ENCODE measurements around the gene FOXL2NB. TPM values are rescaled to one million over a fixed set of nuclear protein-coding genes. Genes with fewer than 3 reads are reported as not detected.
A peak's percentile ranks its signal among the peaks of the same experiment; 100 is the strongest.

FOXL2NB gene
- not detected for total RNA-seq

DNA sequence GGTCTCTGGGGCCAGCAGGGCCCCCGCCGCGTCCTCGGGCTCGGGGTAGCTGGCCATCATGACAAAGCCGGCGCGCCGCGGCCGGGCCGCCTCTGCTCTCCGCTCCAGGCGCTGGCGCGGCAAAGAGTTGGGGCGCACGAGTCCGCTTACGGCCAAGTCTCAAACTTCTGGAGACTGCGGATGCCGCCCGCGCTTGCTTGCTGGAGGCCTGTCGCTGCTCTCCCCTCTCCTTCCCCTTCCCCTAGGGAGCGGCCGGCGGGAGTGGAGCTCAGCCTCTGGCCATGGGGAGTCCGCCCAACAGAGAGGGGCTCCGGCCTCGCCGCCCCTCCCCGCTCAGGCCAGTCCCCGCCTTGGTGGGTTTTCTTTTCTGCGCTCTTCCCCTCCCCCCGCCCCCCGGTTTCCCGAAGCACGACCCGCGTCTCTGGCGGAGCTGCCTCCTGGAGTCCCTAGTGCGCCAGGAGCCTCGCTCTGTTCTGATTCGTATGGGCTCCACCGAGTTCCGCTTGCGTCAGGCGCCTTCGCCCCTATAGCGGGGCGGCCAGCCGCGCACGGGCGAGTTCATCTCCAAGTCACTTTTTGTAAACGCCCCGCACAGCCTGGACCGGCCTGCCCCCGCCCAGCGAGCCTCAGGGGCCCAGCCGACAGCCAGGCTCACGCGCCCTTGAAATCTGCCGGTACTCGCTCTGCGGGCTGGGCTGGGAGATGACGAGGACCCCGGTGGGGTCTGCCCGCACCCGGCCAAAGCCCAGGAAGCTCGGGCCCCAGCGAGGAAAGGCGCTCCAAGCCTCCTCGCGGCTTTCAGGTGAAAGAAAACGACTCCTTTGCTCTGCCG lies at the start of gene FOXL2NB, which contains the start of gene FOXL2:
TSS of gene FOXL2NB (plus strand) at position 555 of the 832 bp plus-strand sequence. CDS start at position 703, 148 bp downstream.
TSS of gene FOXL2 (minus strand) at position 475 of the 832 bp plus-strand sequence. CDS start at position 60, 415 bp downstream.
- intact Hi-C loops (cut with DNase I; ENCODE audit: low total_unique reads): no loop called here
- H3K4me3 ChIP-seq (ENCODE audit: low read depth, poor library complexity, severe bottlenecking): peak within 1 kb of the TSS; percentile 17
- TF ChIP-seq, protein P1, sequence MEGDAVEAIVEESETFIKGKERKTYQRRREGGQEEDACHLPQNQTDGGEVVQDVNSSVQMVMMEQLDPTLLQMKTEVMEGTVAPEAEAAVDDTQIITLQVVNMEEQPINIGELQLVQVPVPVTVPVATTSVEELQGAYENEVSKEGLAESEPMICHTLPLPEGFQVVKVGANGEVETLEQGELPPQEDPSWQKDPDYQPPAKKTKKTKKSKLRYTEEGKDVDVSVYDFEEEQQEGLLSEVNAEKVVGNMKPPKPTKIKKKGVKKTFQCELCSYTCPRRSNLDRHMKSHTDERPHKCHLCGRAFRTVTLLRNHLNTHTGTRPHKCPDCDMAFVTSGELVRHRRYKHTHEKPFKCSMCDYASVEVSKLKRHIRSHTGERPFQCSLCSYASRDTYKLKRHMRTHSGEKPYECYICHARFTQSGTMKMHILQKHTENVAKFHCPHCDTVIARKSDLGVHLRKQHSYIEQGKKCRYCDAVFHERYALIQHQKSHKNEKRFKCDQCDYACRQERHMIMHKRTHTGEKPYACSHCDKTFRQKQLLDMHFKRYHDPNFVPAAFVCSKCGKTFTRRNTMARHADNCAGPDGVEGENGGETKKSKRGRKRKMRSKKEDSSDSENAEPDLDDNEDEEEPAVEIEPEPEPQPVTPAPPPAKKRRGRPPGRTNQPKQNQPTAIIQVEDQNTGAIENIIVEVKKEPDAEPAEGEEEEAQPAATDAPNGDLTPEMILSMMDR (IDR thresholded peaks at IDR 0.05): no peak
- peak in 1 of 2 donors; percentile 86 for DNase-seq (ENCODE audit: low spot score in 2 of 2)
- WGBS, 2 donors: 1 to 3% methylated on average over 31 to 55 of the region's 78 CpGs

DNA sequence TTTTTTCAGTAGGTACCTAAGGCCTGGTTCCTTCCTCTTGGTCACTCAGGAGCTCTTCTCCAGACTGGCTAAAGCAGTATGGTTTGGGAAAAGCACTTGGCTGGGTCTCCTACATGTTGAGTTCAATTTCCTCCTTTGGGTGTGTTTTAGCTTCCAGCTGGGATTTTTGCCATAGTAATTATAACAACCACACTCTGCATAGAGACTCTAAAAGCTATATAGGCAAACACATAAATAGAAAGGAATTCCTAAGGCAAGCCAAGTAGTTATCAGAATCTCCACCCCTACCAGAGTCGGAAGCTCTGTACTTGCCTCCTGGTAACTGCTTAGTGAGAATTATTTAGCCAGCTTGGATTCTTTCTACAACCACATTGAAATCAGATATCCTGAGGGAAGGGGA lies 48.7 kb upstream of the FOXL2NB start:
- intact Hi-C loops (cut with DNase I; ENCODE audit: low total_unique reads): no loop called here
- no peak overlapping the region for H3K4me3 ChIP-seq (ENCODE audit: low read depth, poor library complexity, severe bottlenecking)
- TF ChIP-seq, protein P1 (IDR thresholded peaks at IDR 0.05): no peak
- TF ChIP-seq POLR2A (IDR thresholded peaks at IDR 0.05): no peak
- 4 to 20% methylated on average over 1 of the region's 1 CpG for WGBS, 2 donors
- no peak for DNase-seq (ENCODE audit: low spot score in 2 of 2)

DNA sequence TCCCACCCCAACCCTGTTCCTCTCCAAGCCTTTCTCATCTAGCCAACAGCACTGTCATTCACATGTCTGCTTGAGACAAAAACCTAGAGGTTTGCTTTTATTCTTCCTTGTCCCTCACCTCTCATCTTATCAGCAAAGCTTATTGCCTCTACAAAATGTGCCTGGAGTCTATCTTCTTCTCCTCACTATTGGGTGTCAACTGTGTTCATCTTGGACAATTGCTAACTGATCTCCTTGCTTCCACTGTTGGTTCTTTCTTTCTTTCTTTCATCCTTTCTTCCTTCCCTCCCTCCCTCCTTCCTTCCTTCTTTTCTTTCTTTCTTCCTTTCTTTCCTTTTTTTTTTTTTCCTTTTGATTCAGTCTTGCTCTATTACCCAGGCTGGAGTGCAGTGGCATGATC lies 48.3 kb upstream of the FOXL2NB start:
- no peak overlapping the region for H3K4me3 ChIP-seq (ENCODE audit: low read depth, poor library complexity, severe bottlenecking)
- intact Hi-C loops (cut with DNase I; ENCODE audit: low total_unique reads): no loop called here
- no peak for TF ChIP-seq POLR2A (IDR thresholded peaks at IDR 0.05)
- TF ChIP-seq, protein P1 (IDR thresholded peaks at IDR 0.05): no peak
- DNase-seq (ENCODE audit: low spot score in 2 of 2): no peak

DNA sequence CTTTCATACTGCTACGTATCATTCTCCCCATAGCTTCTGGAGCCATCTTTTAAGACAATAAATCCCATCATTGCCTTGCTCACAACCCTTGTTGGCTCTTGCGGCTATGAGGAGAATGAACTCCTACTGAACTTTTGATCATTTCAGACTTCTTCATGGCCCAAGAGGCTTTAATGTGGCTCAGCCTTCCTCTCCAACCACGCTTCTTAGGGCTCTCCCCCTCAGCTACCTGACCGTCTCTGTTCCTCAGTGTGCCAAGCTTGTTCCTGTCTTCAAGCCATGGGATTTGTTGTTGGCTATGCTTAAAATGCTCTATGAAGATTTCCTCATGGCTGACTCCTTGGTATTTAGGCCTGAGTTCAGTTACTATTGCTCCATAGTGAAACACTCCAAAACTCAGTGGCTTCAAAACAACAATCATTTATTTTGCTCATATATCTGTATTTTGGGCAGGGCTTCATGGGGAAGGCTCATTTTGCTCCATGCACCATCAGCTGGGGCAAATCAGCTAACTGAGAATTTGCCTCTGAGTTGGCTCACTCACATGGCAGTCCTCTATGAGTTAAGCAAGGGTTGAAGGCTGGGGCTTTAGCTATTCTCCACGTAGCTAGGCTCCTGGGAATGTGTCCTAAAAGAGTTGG lies 47.5 kb upstream of the FOXL2NB start:
- 76 to 78% methylated on average over 5 of the region's 5 CpGs for WGBS, 2 donors
- DNase-seq (ENCODE audit: low spot score in 2 of 2): no peak
- intact Hi-C loops (cut with DNase I; ENCODE audit: low total_unique reads): no loop called here
- TF ChIP-seq, protein P1 (IDR thresholded peaks at IDR 0.05): no peak
- no peak for TF ChIP-seq POLR2A (IDR thresholded peaks at IDR 0.05)
- no peak overlapping the region for H3K4me3 ChIP-seq (ENCODE audit: low read depth, poor library complexity, severe bottlenecking)

DNA sequence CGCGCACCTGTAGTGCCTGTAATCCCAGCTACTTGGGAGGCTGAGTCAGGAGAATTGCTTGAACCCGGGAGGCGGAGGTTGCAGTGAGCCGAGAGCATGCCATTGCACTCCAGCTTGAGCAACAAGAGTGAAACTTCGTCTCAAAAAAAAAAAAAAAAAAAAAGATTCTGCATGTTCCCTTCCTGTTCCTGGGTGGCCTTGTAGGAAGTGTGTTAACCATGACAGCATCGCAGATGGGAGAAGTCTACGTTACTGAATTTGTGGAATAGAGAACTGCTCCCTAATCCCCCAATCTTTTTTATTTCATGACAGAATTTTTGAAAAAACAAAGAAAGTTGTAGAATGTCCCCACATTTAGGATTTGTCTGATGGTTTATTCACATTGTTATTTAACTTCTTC lies 45.5 kb upstream of the FOXL2NB start:
- no peak for DNase-seq (ENCODE audit: low spot score in 2 of 2)
- intact Hi-C loops (cut with DNase I; ENCODE audit: low total_unique reads): no loop called here
- no peak for TF ChIP-seq POLR2A (IDR thresholded peaks at IDR 0.05)
- TF ChIP-seq, protein P1 (IDR thresholded peaks at IDR 0.05): no peak
- H3K4me3 ChIP-seq (ENCODE audit: low read depth, poor library complexity, severe bottlenecking): no peak overlapping the region
- WGBS, 2 donors: 60 to 73% methylated on average over 8 of the region's 8 CpGs
